OCI-LY7 (cell line): ENCODE results near the gene ROBO3.

Experiments
- CTCF ChIP-seq: fragments of 200-600 bp; sonication (generic); conservative IDR thresholded peaks from 2 replicates; pipeline ENCODE4 v1.5.1; 2014; ENCODE audit warnings: mild to moderate bottlenecking, antibody characterized with exemption, low read length, moderate library complexity, mixed read lengths
- EZH2phosphoT487 ChIP-seq: fragments of 200-600 bp; sonication (generic); IDR thresholded peaks from 2 replicates; pipeline ENCODE4 v1.6.1; 2018; ENCODE audit warnings: low read depth, borderline replicate concordance, mild to moderate bottlenecking, mixed run types, antibody characterized with exemption, low read length, moderate library complexity, mixed read lengths

GRCh38 chr11:124878759-124879492, 13.7 kb downstream of the ROBO3 start:
- no peak for TF ChIP-seq EZH2phosphoT487
- no peak for TF ChIP-seq CTCF
